Measurements from ENCODE around the gene SPIRE1.
A peak's percentile ranks its signal among the peaks of the same experiment; 100 is the strongest.

The SPIRE1 gene

GRCh38 chr18:12686100-12686499 lies 28.2 kb upstream of the SPIRE1 start:
- TF ChIP-seq EZH2 (IDR thresholded peaks at IDR 0.05; ENCODE audit: borderline replicate concordance, low read depth, low read length, severe bottlenecking) (no peak), CTCF (IDR thresholded peaks at IDR 0.05; ENCODE audit: borderline replicate concordance, extremely low read depth, low read length, poor library complexity, severe bottlenecking) (peak; percentile 35)
- no peak overlapping the region for H3K4me2 ChIP-seq (ENCODE audit: insufficient read depth, low read length)
- no peaks in the 10 kb centered on the region for H4K20me1 ChIP-seq (ENCODE audit: insufficient read depth, low read length)
- no peaks in the 10 kb centered on the region for H3K4me1 ChIP-seq (ENCODE audit: insufficient read depth, low read length)
- no peaks in the 10 kb centered on the region for H3K27me3 ChIP-seq (ENCODE audit: insufficient read depth, low read length, poor library complexity)
- peaks cover 49% of the 10 kb centered on the region for H3K36me3 ChIP-seq (ENCODE audit: insufficient read depth, low read length)
- ATAC-seq (ENCODE audit: insufficient read depth, low read depth) = peak; percentile 73
- no peak for DNase-seq
- no peak overlapping the region for H3K9ac ChIP-seq (ENCODE audit: low read depth, low read length)
- H3K9me3 ChIP-seq (ENCODE audit: insufficient read depth, low read length, severe bottlenecking) = no peaks in the 10 kb centered on the region
- H3K27ac ChIP-seq (ENCODE audit: low read length) = no peak overlapping the region
- H3K4me3 ChIP-seq (ENCODE audit: low read depth in 1 of 2, low read length in 2 of 2) = no peak overlapping the region
- H3K79me2 ChIP-seq (ENCODE audit: insufficient read depth, low read length) = no peaks in the 10 kb centered on the region
- H2AFZ ChIP-seq (ENCODE audit: low read depth, low read length) = no peak overlapping the region

GRCh38 chr18:12679183-12679786 lies 21.4 kb upstream of the SPIRE1 start:
- no peak overlapping the region for H3K4me3 ChIP-seq (ENCODE audit: low read depth in 1 of 2, low read length in 2 of 2)
- H3K4me2 ChIP-seq (ENCODE audit: insufficient read depth, low read length) = peak overlapping the region; percentile 33; the same call in 1 of the 2 replicates
- H3K4me1 ChIP-seq (ENCODE audit: insufficient read depth, low read length) = peaks cover 10% of the 10 kb centered on the region
- H4K20me1 ChIP-seq (ENCODE audit: insufficient read depth, low read length) = no peaks in the 10 kb centered on the region
- no peaks in the 10 kb centered on the region for H3K79me2 ChIP-seq (ENCODE audit: insufficient read depth, low read length)
- H3K9me3 ChIP-seq (ENCODE audit: insufficient read depth, low read length, severe bottlenecking) = no peaks in the 10 kb centered on the region
- no peaks in the 10 kb centered on the region for H3K27me3 ChIP-seq (ENCODE audit: insufficient read depth, low read length, poor library complexity)
- no peak for TF ChIP-seq CTCF (IDR thresholded peaks at IDR 0.05; ENCODE audit: borderline replicate concordance, extremely low read depth, low read length, poor library complexity, severe bottlenecking)
- no peak for TF ChIP-seq EZH2 (IDR thresholded peaks at IDR 0.05; ENCODE audit: borderline replicate concordance, low read depth, low read length, severe bottlenecking)
- ATAC-seq (ENCODE audit: insufficient read depth, low read depth) (peak; percentile 71), DNase-seq (peak; percentile 41)
- H3K36me3 ChIP-seq (ENCODE audit: insufficient read depth, low read length) = peaks cover 67% of the 10 kb centered on the region
- 0 out of 2 replicates have a peak overlapping the region, but pooled peaks have one; percentile 3 for H3K9ac ChIP-seq (ENCODE audit: low read depth, low read length)
- peak overlapping the region; percentile 50; the same call in 1 of the 2 replicates for H2AFZ ChIP-seq (ENCODE audit: low read depth, low read length)
- H3K27ac ChIP-seq (ENCODE audit: low read length) = peak overlapping the region; percentile 54

GRCh38 chr18:12668041-12668440 lies 10.1 kb upstream of the SPIRE1 start:
- Histone ChIP-seq H3K4me2 (ENCODE audit: insufficient read depth, low read length) (no peak overlapping the region), H3K9ac (ENCODE audit: low read depth, low read length) (no peak overlapping the region), H4K20me1 (ENCODE audit: insufficient read depth, low read length) (no peaks in the 10 kb centered on the region), H3K27me3 (ENCODE audit: insufficient read depth, low read length, poor library complexity) (no peaks in the 10 kb centered on the region), H3K27ac (ENCODE audit: low read length) (no peak overlapping the region), H2AFZ (ENCODE audit: low read depth, low read length) (no peak overlapping the region), H3K79me2 (ENCODE audit: insufficient read depth, low read length) (no peaks in the 10 kb centered on the region), H3K4me1 (ENCODE audit: insufficient read depth, low read length) (no peaks in the 10 kb centered on the region), H3K4me3 (ENCODE audit: low read depth in 1 of 2, low read length in 2 of 2) (no peak overlapping the region), H3K36me3 (ENCODE audit: insufficient read depth, low read length) (peaks cover 10% of the 10 kb centered on the region; the same call in 1 of the 2 replicates), H3K9me3 (ENCODE audit: insufficient read depth, low read length, severe bottlenecking) (no peaks in the 10 kb centered on the region)
- DNase-seq (no peak), ATAC-seq (ENCODE audit: insufficient read depth, low read depth) (no peak)
- no peak for TF ChIP-seq CTCF (IDR thresholded peaks at IDR 0.05; ENCODE audit: borderline replicate concordance, extremely low read depth, low read length, poor library complexity, severe bottlenecking)
- TF ChIP-seq EZH2 (IDR thresholded peaks at IDR 0.05; ENCODE audit: borderline replicate concordance, low read depth, low read length, severe bottlenecking) = no peak
